HepG2 (cell line): ENCODE results near the gene IRF2BPL. TPM values are rescaled to one million over a fixed set of nuclear protein-coding genes. Genes with fewer than 3 reads are reported as not detected.

Source experiments
- AKAP8 ChIP-seq: sonication (generic); formaldehyde crosslinking; IDR thresholded peaks from 2 replicates; pipeline ENCODE4 v1.5.1; 2020; ENCODE audit warnings: mild to moderate bottlenecking, missing genetic modification reagents
- ARNT ChIP-seq: fragments of 450-650 bp; IDR thresholded peaks from 2 replicates; pipeline ENCODE4 v1.6.1; 2017
- ATF1 ChIP-seq: IDR thresholded peaks from 2 replicates; pipeline ENCODE4 v1.6.1; 2016; ENCODE audit warnings: mild to moderate bottlenecking, control low read depth
- CCDC6 ChIP-seq: sonication (generic); formaldehyde crosslinking; IDR thresholded peaks from 2 replicates; pipeline ENCODE4 v1.8.1; 2022; ENCODE audit warnings: mild to moderate bottlenecking, missing genetic modification reagents, moderate library complexity
- CENPX ChIP-seq: sonication (generic); formaldehyde crosslinking; IDR thresholded peaks from 2 replicates; pipeline ENCODE4 v1.9.0; 2021; ENCODE audit warnings: mild to moderate bottlenecking, missing genetic modification reagents, moderate library complexity
- CHD4 ChIP-seq: fragments of 200-600 bp; sonication (generic); IDR thresholded peaks from 2 replicates; pipeline ENCODE4 v1.7.0; 2017; ENCODE audit warnings: mild to moderate bottlenecking, low read length, borderline replicate concordance
- ELF1 ChIP-seq: sonication (generic); formaldehyde crosslinking; IDR thresholded peaks from 2 replicates; pipeline ENCODE4 v1.4.0; 2020; ENCODE audit warnings: missing genetic modification reagents
- HNF4G ChIP-seq, 2 experiments: sonication (generic) in 1 of 2; formaldehyde crosslinking in 1 of 2; IDR thresholded peaks; 2 replicates each; pipeline versions ENCODE4 v1.4.0 to v1.6.1; 2011 to 2020; ENCODE audit warnings: borderline replicate concordance in 2 of 2, low read depth in 2 of 2, mild to moderate bottlenecking in 2 of 2, low read length in 1 of 2, missing genetic modification reagents in 1 of 2, moderate library complexity in 1 of 2
- MTA1 ChIP-seq: sonication (generic); formaldehyde crosslinking; IDR thresholded peaks from 2 replicates; pipeline ENCODE4 v1.4.0; 2020; ENCODE audit warnings: missing genetic modification reagents, mild to moderate bottlenecking, borderline replicate concordance
- NFE2L2 ChIP-seq: fragments of 150-350 bp; IDR thresholded peaks from 2 replicates; pipeline ENCODE4 v1.6.1; 2014; ENCODE audit warnings: low read length
- NR1H2 ChIP-seq: sonication (generic); formaldehyde crosslinking; IDR thresholded peaks from 2 replicates; pipeline ENCODE4 v1.8.1; 2022; ENCODE audit warnings: low read depth, missing genetic modification reagents, borderline replicate concordance
- SMAD3 ChIP-seq: sonication (generic); formaldehyde crosslinking; IDR thresholded peaks from 2 replicates; pipeline ENCODE4 v1.4.0; 2020; ENCODE audit warnings: missing genetic modification reagents
- TAF15 ChIP-seq: fragments of 200-400 bp; formaldehyde crosslinking; IDR thresholded peaks from one replicate; pipeline ENCODE4 v1.6.1; 2018; ENCODE audit warnings: mild to moderate bottlenecking, low read depth, low read length; ENCODE audit not compliant: poor library complexity, severe bottlenecking
- TOE1 ChIP-seq: sonication (generic); formaldehyde crosslinking; IDR thresholded peaks from 2 replicates; pipeline ENCODE4 v1.4.0; 2020; ENCODE audit warnings: mild to moderate bottlenecking, missing genetic modification reagents
- ZNF160 ChIP-seq: sonication (generic); formaldehyde crosslinking; IDR thresholded peaks from 2 replicates; pipeline ENCODE4 v1.8.0; 2022; ENCODE audit warnings: mild to moderate bottlenecking, inconsistent platforms, missing genetic modification reagents
- ZNF230 ChIP-seq: sonication (generic); formaldehyde crosslinking; IDR thresholded peaks from 2 replicates; pipeline ENCODE4 v1.4.0; 2020; ENCODE audit warnings: mild to moderate bottlenecking, missing genetic modification reagents
- ZNF264 ChIP-seq: sonication (generic); formaldehyde crosslinking; IDR thresholded peaks from 2 replicates; pipeline ENCODE4 v1.4.0; 2020; ENCODE audit warnings: missing genetic modification reagents
- ZNF546 ChIP-seq: sonication (generic); formaldehyde crosslinking; conservative IDR thresholded peaks from 2 replicates; pipeline ENCODE4 v1.8.1; 2023; ENCODE audit warnings: mild to moderate bottlenecking, missing genetic modification reagents
- ZSCAN30 ChIP-seq: sonication (generic); formaldehyde crosslinking; IDR thresholded peaks from 2 replicates; pipeline ENCODE4 v1.5.0; 2020; ENCODE audit warnings: mild to moderate bottlenecking, missing genetic modification reagents
- polyA plus RNA-seq, 8 experiments: library from polyadenylated mRNA; depleted of rRNA in 3 of 8; stranded (reverse) in 7 of 8; unstranded in 1 of 8; fragments of >200 nt; fragmentation: Illumina TruSeq in 4 of 8; extraction: Trizol in 4 of 8; gene quantifications; 2 replicates each; pipeline versions ENCODE4 v1.2.1 to v1.2.3, GENCODE V29; 2011 to 2016; ENCODE audit warnings: low read depth in 4 of 8, missing spikeins in 1 of 8, mixed read lengths in 1 of 8; ENCODE audit not compliant: insufficient read depth in 1 of 8
- total RNA-seq, 5 experiments: library from RNA; depleted of rRNA; stranded (reverse); fragments of >200 nt; fragmentation: Illumina TruSeq; extraction: Trizol; gene quantifications; 2 replicates each; pipeline ENCODE4 v1.2.3, GENCODE V29; 2016; ENCODE audit warnings: low read depth in 1 of 5
- TF ChIP-seq, protein P1 (sequence below): sonication (generic); formaldehyde crosslinking; IDR thresholded peaks from 2 replicates; pipeline ENCODE4 v1.9.0; 2021; ENCODE audit warnings: missing genetic modification reagents, borderline replicate concordance
- TF ChIP-seq, protein P2 (sequence below): sonication (generic); formaldehyde crosslinking; IDR thresholded peaks from 2 replicates; pipeline ENCODE4 v1.4.0; 2020; ENCODE audit warnings: missing genetic modification reagents, borderline replicate concordance
- TF ChIP-seq, protein P3 (sequence below): sonication (generic); formaldehyde crosslinking; IDR thresholded peaks from 2 replicates; pipeline ENCODE4 v1.5.0; 2020; ENCODE audit warnings: mild to moderate bottlenecking, missing genetic modification reagents, borderline replicate concordance

IRF2BPL gene
- total and polyA plus RNA-seq, 2 of the 13 experiments (the other 11 are each of a cell fraction or from before 2014, with no cell fraction given), result 6.6 to 8.4 TPM

DNA sequence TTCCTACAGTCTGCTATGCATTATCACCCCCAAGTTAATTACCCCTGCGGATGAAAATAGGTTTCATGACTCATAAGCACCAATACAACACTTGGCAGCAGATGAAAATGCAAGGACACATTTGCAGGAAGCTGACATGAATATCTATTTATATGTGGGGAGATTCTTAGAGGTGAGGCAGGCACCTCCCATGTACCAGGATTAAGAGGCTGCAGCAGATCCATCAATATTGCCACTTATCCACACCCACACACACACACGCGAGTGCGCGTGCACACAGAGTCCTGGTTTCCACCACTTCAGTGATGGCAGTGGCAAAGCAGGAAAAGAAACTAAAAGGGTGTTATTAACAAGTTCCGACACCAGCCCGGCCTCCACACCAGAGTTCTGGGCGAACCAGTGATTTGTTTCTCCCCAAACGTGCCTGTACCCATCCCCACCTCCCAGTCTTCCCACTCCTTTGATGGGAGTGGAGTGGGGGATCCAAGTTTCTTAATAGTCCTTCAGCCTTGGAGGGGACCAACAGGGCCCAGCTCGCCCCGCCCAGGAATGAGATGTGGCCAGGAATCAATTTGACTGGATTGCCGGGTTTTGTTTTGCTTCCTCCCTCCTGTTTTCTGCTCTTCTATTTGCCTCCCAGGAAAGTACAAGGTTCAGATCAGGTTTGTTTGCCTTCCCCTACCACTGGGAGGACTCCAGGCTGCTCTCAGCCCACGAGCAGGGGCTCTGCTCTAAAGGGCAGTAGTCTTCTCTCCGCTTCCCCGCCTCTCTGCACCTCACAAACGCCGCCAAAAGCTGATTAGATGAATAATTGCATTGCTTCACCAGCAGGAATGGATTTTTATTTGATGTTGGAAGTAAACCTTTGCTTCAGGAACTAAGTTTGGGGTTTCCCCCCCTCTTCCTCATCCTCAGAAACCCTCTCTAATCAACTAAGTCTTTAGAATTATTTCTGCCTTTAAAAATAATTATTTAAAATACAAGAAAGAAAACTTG, 5.2 kb downstream of the IRF2BPL start (continued):
- TF ChIP-seq, protein P1, sequence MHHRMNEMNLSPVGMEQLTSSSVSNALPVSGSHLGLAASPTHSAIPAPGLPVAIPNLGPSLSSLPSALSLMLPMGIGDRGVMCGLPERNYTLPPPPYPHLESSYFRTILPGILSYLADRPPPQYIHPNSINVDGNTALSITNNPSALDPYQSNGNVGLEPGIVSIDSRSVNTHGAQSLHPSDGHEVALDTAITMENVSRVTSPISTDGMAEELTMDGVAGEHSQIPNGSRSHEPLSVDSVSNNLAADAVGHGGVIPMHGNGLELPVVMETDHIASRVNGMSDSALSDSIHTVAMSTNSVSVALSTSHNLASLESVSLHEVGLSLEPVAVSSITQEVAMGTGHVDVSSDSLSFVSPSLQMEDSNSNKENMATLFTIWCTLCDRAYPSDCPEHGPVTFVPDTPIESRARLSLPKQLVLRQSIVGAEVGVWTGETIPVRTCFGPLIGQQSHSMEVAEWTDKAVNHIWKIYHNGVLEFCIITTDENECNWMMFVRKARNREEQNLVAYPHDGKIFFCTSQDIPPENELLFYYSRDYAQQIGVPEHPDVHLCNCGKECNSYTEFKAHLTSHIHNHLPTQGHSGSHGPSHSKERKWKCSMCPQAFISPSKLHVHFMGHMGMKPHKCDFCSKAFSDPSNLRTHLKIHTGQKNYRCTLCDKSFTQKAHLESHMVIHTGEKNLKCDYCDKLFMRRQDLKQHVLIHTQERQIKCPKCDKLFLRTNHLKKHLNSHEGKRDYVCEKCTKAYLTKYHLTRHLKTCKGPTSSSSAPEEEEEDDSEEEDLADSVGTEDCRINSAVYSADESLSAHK, result no peak
- TF ChIP-seq ZNF546 (CRISPR knock-in tag) (no peak), ZNF264 (0 out of 2 replicates have a peak, but pooled peaks have one; percentile 18), ZNF160 (CRISPR knock-in tag) (no peak), CENPX (CRISPR knock-in tag) (no peak), ELF1 (peak; percentile 43; the same call in 1 of the 2 replicates), NR1H2 (CRISPR knock-in tag) (no peak), ATF1 (CRISPR knock-in tag) (no peak), ARNT (no peak), HNF4G (IDR thresholded peaks at IDR 0.05; ENCODE audit: borderline replicate concordance, low read depth, low read length) (peak; percentile 83), HNF4G (CRISPR knock-in tag; IDR thresholded peaks at IDR 0.05; ENCODE audit: borderline replicate concordance, low read depth) (peak; percentile 53; the same call in 1 of the 2 replicates), ZSCAN30 (no peak), CHD4 (peak; percentile 90), ZNF230 (CRISPR knock-in tag) (no peak), CCDC6 (no peak), NFE2L2 (no peak), TOE1 (CRISPR knock-in tag) (0 out of 2 replicates have a peak, but pooled peaks have one; percentile 43), MTA1 (CRISPR knock-in tag) (peak; percentile 73; the same call in 1 of the 2 replicates), SMAD3 (CRISPR knock-in tag) (no peak), TAF15 (no peak), AKAP8 (CRISPR knock-in tag) (no peak)
- TF ChIP-seq, protein P2, sequence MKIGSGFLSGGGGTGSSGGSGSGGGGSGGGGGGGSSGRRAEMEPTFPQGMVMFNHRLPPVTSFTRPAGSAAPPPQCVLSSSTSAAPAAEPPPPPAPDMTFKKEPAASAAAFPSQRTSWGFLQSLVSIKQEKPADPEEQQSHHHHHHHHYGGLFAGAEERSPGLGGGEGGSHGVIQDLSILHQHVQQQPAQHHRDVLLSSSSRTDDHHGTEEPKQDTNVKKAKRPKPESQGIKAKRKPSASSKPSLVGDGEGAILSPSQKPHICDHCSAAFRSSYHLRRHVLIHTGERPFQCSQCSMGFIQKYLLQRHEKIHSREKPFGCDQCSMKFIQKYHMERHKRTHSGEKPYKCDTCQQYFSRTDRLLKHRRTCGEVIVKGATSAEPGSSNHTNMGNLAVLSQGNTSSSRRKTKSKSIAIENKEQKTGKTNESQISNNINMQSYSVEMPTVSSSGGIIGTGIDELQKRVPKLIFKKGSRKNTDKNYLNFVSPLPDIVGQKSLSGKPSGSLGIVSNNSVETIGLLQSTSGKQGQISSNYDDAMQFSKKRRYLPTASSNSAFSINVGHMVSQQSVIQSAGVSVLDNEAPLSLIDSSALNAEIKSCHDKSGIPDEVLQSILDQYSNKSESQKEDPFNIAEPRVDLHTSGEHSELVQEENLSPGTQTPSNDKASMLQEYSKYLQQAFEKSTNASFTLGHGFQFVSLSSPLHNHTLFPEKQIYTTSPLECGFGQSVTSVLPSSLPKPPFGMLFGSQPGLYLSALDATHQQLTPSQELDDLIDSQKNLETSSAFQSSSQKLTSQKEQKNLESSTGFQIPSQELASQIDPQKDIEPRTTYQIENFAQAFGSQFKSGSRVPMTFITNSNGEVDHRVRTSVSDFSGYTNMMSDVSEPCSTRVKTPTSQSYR, result peak; percentile 72; the same call in 1 of the 2 replicates
- TF ChIP-seq, protein P3, sequence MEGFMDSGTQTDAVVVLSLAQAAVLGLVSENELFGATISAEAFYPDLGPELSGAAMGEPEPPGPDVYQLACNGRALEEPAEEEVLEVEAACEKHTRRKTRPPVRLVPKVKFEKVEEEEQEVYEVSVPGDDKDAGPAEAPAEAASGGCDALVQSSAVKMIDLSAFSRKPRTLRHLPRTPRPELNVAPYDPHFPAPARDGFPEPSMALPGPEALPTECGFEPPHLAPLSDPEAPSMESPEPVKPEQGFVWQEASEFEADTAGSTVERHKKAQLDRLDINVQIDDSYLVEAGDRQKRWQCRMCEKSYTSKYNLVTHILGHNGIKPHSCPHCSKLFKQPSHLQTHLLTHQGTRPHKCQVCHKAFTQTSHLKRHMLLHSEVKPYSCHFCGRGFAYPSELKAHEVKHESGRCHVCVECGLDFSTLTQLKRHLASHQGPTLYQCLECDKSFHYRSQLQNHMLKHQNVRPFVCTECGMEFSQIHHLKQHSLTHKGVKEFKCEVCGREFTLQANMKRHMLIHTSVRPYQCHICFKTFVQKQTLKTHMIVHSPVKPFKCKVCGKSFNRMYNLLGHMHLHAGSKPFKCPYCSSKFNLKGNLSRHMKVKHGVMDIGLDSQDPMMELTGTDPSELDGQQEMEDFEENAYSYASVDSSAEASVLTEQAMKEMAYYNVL (CRISPR knock-in tag), result no peak
